Gastrocnemius medialis (tissue), 4 donors: ENCODE results near the gene PCDH8.

Experiments used
- CTCF ChIP-seq, 5 experiments: fragments of 450-650 bp in 3 of 5; fragments of 200-600 bp in 2 of 5; sonication (generic) in 2 of 5; IDR thresholded peaks in 4 of 5; conservative IDR thresholded peaks in 1 of 5; 1 replicate in 4 of 5; 2 replicates in 1 of 5; pipeline ENCODE4 v1.5.1; 2016 to 2019; ENCODE audit warnings: antibody characterized with exemption in 5 of 5, mild to moderate bottlenecking in 3 of 5, moderate library complexity in 3 of 5
- POLR2A ChIP-seq, 2 donors: fragments of 450-650 bp; IDR thresholded peaks; one replicate each; pipeline ENCODE4 v1.6.1; 2017; ENCODE audit warnings: antibody characterized with exemption in 2 of 2, mild to moderate bottlenecking in 2 of 2, moderate library complexity in 2 of 2

- TF ChIP-seq CTCF (IDR thresholded peaks at IDR 0.05 in 4 of 5, conservative IDR thresholded peaks at IDR 0.05 in 1 of 5), result no peak
- TF ChIP-seq POLR2A (IDR thresholded peaks at IDR 0.05), result no peak
Measured at GRCh38 chr13:52848455-52849195, at the start of gene PCDH8.
